SK-N-SH treated with all-trans-retinoic acid at 6 μM for 48 hours (cell line): ENCODE data around the gene SLC28A1.

ENCODE experiments used
- ATAC-seq: fragments of 200-7000 bp; cut with Tn5 transposase; 3 replicates; pipeline ENCODE4 v1.9.1; 2020; ENCODE audit warnings: mild to moderate bottlenecking, moderate library complexity
- ARNTL ChIP-seq: fragments of 450-650 bp; formaldehyde crosslinking; IDR thresholded peaks from 2 replicates; pipeline ENCODE4 v1.5.0; 2020; ENCODE audit warnings: low read depth, mild to moderate bottlenecking, moderate library complexity, borderline replicate concordance
- BACH2 ChIP-seq: fragments of 250-450 bp; sonication (Bioruptor Pico); IDR thresholded peaks from 2 replicates; pipeline ENCODE4 v1.9.0; 2021; ENCODE audit warnings: mild to moderate bottlenecking, borderline replicate concordance
- CSDC2 ChIP-seq: fragments of 250-450 bp; sonication (Bioruptor Pico); IDR thresholded peaks from 2 replicates; pipeline ENCODE4 v1.5.0; 2020; ENCODE audit warnings: mild to moderate bottlenecking, moderate library complexity
- CSRNP3 ChIP-seq: fragments of 250-450 bp; sonication (Bioruptor Pico); IDR thresholded peaks from 2 replicates; pipeline ENCODE4 v1.5.1; 2021; ENCODE audit warnings: mild to moderate bottlenecking, moderate library complexity
- ESRRG ChIP-seq: fragments of 250-450 bp; sonication (Bioruptor Pico); IDR thresholded peaks from 2 replicates; pipeline ENCODE4 v1.6.1; 2021; ENCODE audit warnings: mild to moderate bottlenecking
- GLIS3 ChIP-seq: fragments of 250-450 bp; sonication (Bioruptor Pico); IDR thresholded peaks from 2 replicates; pipeline ENCODE4 v1.5.0; 2020; ENCODE audit warnings: mild to moderate bottlenecking, moderate library complexity
- ISL1 ChIP-seq: fragments of 250-450 bp; sonication (Bioruptor Pico); IDR thresholded peaks from 2 replicates; pipeline ENCODE4 v2.1.2; 2022; ENCODE audit warnings: mild to moderate bottlenecking, moderate library complexity
- OSR1 ChIP-seq: fragments of 250-450 bp; sonication (Bioruptor Pico); IDR thresholded peaks from 2 replicates; pipeline ENCODE4 v1.8.0; 2022; ENCODE audit warnings: moderate library complexity, mild to moderate bottlenecking, inconsistent platforms
- PATZ1 ChIP-seq: fragments of 250-450 bp; sonication (Bioruptor Pico); IDR thresholded peaks from 2 replicates; pipeline ENCODE4 v1.8.0; 2020; ENCODE audit warnings: mild to moderate bottlenecking, moderate library complexity, borderline replicate concordance
- PPARA ChIP-seq: fragments of 250-450 bp; sonication (Bioruptor Pico); IDR thresholded peaks from 2 replicates; pipeline ENCODE4 v1.5.0; 2020; ENCODE audit warnings: mild to moderate bottlenecking, borderline replicate concordance
- RARB ChIP-seq: fragments of 250-450 bp; sonication (Bioruptor Pico); IDR thresholded peaks from 2 replicates; pipeline ENCODE4 v1.8.0; 2021; ENCODE audit warnings: mild to moderate bottlenecking, moderate library complexity
- SNAI2 ChIP-seq: fragments of 250-450 bp; sonication (Bioruptor Pico); IDR thresholded peaks from 2 replicates; pipeline ENCODE4 v1.5.0; 2020; ENCODE audit warnings: mild to moderate bottlenecking, moderate library complexity
- TCF4 ChIP-seq: fragments of 250-450 bp; sonication (Bioruptor Pico); IDR thresholded peaks from 2 replicates; pipeline ENCODE4 v1.8.0; 2021; ENCODE audit warnings: mild to moderate bottlenecking, moderate library complexity, borderline replicate concordance
- TOX ChIP-seq: fragments of 250-450 bp; sonication (Bioruptor Pico); IDR thresholded peaks from 2 replicates; pipeline ENCODE4 v1.8.0; 2021; ENCODE audit warnings: mild to moderate bottlenecking, moderate library complexity, borderline replicate concordance
- ZC3H10 ChIP-seq: fragments of 250-450 bp; sonication (Bioruptor Pico); IDR thresholded peaks from 2 replicates; pipeline ENCODE4 v1.5.1; 2021; ENCODE audit warnings: mild to moderate bottlenecking, moderate library complexity
- ZFP30 ChIP-seq: fragments of 450-650 bp; formaldehyde crosslinking; IDR thresholded peaks from 2 replicates; pipeline ENCODE4 v1.5.0; 2022; ENCODE audit warnings: mild to moderate bottlenecking, moderate library complexity
- ZNF565 ChIP-seq: fragments of 450-650 bp; formaldehyde crosslinking; conservative IDR thresholded peaks from 2 replicates; pipeline ENCODE4 v1.5.0; 2020; ENCODE audit warnings: low read depth, mild to moderate bottlenecking, moderate library complexity
- ZNF70 ChIP-seq: fragments of 450-650 bp; formaldehyde crosslinking; IDR thresholded peaks from 2 replicates; pipeline ENCODE4 v1.5.0; 2020; ENCODE audit warnings: mild to moderate bottlenecking, moderate library complexity
- TF ChIP-seq, protein P1 (sequence below): fragments of 250-450 bp; sonication (Bioruptor Pico); IDR thresholded peaks from 2 replicates; pipeline ENCODE4 v1.5.1; 2020; ENCODE audit warnings: low read depth, mild to moderate bottlenecking, moderate library complexity
- TF ChIP-seq, protein P2 (sequence below): fragments of 250-450 bp; sonication (Bioruptor Pico); IDR thresholded peaks from 2 replicates; pipeline ENCODE4 v1.5.0; 2020; ENCODE audit warnings: mild to moderate bottlenecking, moderate library complexity

The SLC28A1 gene

GRCh38 chr15:84883916-84884781, at the start of gene SLC28A1:
SLC28A1 (plus strand) TSS chr15:84884662; CDS start chr15:84887761, 3,099 bp downstream.
- ATAC-seq = no peak
- TF ChIP-seq, protein P1, sequence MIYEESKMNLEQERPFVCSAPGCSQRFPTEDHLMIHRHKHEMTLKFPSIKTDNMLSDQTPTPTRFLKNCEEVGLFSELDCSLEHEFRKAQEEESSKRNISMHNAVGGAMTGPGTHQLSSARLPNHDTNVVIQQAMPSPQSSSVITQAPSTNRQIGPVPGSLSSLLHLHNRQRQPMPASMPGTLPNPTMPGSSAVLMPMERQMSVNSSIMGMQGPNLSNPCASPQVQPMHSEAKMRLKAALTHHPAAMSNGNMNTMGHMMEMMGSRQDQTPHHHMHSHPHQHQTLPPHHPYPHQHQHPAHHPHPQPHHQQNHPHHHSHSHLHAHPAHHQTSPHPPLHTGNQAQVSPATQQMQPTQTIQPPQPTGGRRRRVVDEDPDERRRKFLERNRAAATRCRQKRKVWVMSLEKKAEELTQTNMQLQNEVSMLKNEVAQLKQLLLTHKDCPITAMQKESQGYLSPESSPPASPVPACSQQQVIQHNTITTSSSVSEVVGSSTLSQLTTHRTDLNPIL = no peak
- TF ChIP-seq BACH2 (CRISPR knock-in tag) (no peak), ZNF565 (no peak), SNAI2 (no peak), OSR1 (CRISPR knock-in tag) (no peak), PPARA (CRISPR knock-in tag) (no peak), ISL1 (CRISPR knock-in tag) (no peak), PATZ1 (no peak), CSDC2 (CRISPR knock-in tag) (no peak), CSRNP3 (CRISPR knock-in tag) (no peak), GLIS3 (CRISPR knock-in tag) (no peak), RARB (CRISPR knock-in tag) (no peak), TOX (CRISPR knock-in tag) (no peak), ARNTL (CRISPR knock-in tag) (no peak), ZNF70 (no peak), TCF4 (CRISPR knock-in tag) (no peak), ZFP30 (CRISPR knock-in tag) (no peak), ZC3H10 (CRISPR knock-in tag) (no peak), ESRRG (CRISPR knock-in tag) (no peak)
- TF ChIP-seq, protein P2, sequence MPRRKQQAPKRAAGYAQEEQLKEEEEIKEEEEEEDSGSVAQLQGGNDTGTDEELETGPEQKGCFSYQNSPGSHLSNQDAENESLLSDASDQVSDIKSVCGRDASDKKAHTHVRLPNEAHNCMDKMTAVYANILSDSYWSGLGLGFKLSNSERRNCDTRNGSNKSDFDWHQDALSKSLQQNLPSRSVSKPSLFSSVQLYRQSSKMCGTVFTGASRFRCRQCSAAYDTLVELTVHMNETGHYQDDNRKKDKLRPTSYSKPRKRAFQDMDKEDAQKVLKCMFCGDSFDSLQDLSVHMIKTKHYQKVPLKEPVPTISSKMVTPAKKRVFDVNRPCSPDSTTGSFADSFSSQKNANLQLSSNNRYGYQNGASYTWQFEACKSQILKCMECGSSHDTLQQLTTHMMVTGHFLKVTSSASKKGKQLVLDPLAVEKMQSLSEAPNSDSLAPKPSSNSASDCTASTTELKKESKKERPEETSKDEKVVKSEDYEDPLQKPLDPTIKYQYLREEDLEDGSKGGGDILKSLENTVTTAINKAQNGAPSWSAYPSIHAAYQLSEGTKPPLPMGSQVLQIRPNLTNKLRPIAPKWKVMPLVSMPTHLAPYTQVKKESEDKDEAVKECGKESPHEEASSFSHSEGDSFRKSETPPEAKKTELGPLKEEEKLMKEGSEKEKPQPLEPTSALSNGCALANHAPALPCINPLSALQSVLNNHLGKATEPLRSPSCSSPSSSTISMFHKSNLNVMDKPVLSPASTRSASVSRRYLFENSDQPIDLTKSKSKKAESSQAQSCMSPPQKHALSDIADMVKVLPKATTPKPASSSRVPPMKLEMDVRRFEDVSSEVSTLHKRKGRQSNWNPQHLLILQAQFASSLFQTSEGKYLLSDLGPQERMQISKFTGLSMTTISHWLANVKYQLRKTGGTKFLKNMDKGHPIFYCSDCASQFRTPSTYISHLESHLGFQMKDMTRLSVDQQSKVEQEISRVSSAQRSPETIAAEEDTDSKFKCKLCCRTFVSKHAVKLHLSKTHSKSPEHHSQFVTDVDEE (CRISPR knock-in tag) = no peak
- TF ChIP-seq, all 23 proteins: peak for 0

DNA sequence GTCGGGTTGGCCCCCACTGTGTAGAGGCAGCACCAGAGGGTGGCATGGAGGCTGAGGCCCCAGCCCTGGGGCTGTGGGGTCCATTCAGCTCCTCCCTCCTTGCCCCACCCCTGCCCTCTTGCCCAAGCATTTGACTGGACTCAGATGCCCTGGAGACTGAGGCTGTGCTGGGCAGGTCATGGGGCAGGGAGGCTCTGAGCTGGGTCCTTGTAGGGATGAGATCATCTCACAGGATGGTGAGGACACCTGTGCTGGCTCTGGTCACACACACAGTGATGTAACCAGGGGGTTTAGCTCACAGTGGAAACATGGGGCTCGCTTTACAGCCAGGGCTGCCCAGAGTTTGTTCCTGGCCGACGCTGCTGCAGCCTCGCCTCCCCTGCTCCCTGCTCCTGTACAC, 49.5 kb upstream of the SLC28A1 start:
- no peak for ATAC-seq

More for the DNA sequence above, 49.5 kb upstream of the SLC28A1 start:
- TF ChIP-seq CSRNP3 (CRISPR knock-in tag) (no peak), RARB (CRISPR knock-in tag) (no peak), PATZ1 (no peak), TOX (CRISPR knock-in tag) (no peak), ZNF565 (no peak), OSR1 (CRISPR knock-in tag) (no peak), ZNF70 (no peak), TCF4 (CRISPR knock-in tag) (no peak), ESRRG (CRISPR knock-in tag) (no peak), BACH2 (CRISPR knock-in tag) (no peak), GLIS3 (CRISPR knock-in tag) (no peak), PPARA (CRISPR knock-in tag) (no peak)
- TF ChIP-seq, protein P1 = no peak
